HepG2 (cell line): ENCODE results near the gene MAP3K4. TPM values are rescaled to one million over a fixed set of nuclear protein-coding genes. Genes with fewer than 3 reads are reported as not detected.
A peak's percentile ranks its signal among the peaks of the same experiment; 100 is the strongest.

Experiments used
- DNMT3B ChIP-seq: conservative IDR thresholded peaks from 2 replicates; pipeline ENCODE4 v1.6.1; 2016; ENCODE audit warnings: missing biosample characterization, control low read depth
- ETV5 ChIP-seq: IDR thresholded peaks from 2 replicates; pipeline ENCODE4 v1.6.1; 2018; ENCODE audit warnings: missing biosample characterization, missing genetic modification reagents, inconsistent platforms, borderline replicate concordance
- FOXO4 ChIP-seq: sonication (generic); formaldehyde crosslinking; conservative IDR thresholded peaks from 2 replicates; pipeline ENCODE4 v1.8.1; 2023; ENCODE audit warnings: missing genetic modification reagents
- HNF1A ChIP-seq, 2 experiments: sonication (generic) in 1 of 2; formaldehyde crosslinking in 1 of 2; IDR thresholded peaks; 2 replicates each; pipeline versions ENCODE4 v1.4.0 to v1.6.1; 2016 to 2020; ENCODE audit warnings: borderline replicate concordance in 1 of 2, low read depth in 1 of 2, mild to moderate bottlenecking in 1 of 2, missing genetic modification reagents in 1 of 2
- SALL1 ChIP-seq: sonication (generic); formaldehyde crosslinking; IDR thresholded peaks from 2 replicates; pipeline ENCODE4 v1.8.0; 2022; ENCODE audit warnings: mild to moderate bottlenecking, missing genetic modification reagents
- SP140L ChIP-seq: sonication (generic); formaldehyde crosslinking; IDR thresholded peaks from 2 replicates; pipeline ENCODE4 v1.4.0; 2020; ENCODE audit warnings: missing genetic modification reagents, borderline replicate concordance
- UBTF ChIP-seq: sonication (generic); formaldehyde crosslinking; IDR thresholded peaks from 2 replicates; pipeline ENCODE4 v1.4.0; 2020; ENCODE audit warnings: mild to moderate bottlenecking, missing genetic modification reagents
- ZFYVE20 ChIP-seq: sonication (generic); formaldehyde crosslinking; IDR thresholded peaks from 2 replicates; pipeline ENCODE4 v1.8.0; 2023; ENCODE audit warnings: low read depth, mild to moderate bottlenecking, moderate library complexity, missing genetic modification reagents, borderline replicate concordance
- ZNF646 ChIP-seq: sonication (generic); formaldehyde crosslinking; IDR thresholded peaks from 2 replicates; pipeline ENCODE4 v1.9.0; 2021; ENCODE audit warnings: mild to moderate bottlenecking, missing genetic modification reagents
- polyA plus RNA-seq, 8 experiments: library from polyadenylated mRNA; depleted of rRNA in 3 of 8; stranded (reverse) in 7 of 8; unstranded in 1 of 8; fragments of >200 nt; fragmentation: Illumina TruSeq in 4 of 8; extraction: Trizol in 4 of 8; gene quantifications; 2 replicates each; pipeline versions ENCODE4 v1.2.1 to v1.2.3, GENCODE V29; 2011 to 2016; ENCODE audit warnings: low read depth in 4 of 8, missing spikeins in 1 of 8, mixed read lengths in 1 of 8; ENCODE audit not compliant: insufficient read depth in 1 of 8
- total RNA-seq, 5 experiments: library from RNA; depleted of rRNA; stranded (reverse); fragments of >200 nt; fragmentation: Illumina TruSeq; extraction: Trizol; gene quantifications; 2 replicates each; pipeline ENCODE4 v1.2.3, GENCODE V29; 2016; ENCODE audit warnings: low read depth in 1 of 5

Gene MAP3K4
- total and polyA plus RNA-seq, 2 of the 13 experiments (the other 11 are each of a cell fraction or from before 2014, with no cell fraction given): 12.9 to 33.6 TPM

GRCh38 chr6:160991406-160992060, at the start of gene MAP3K4 (continued):
- TF ChIP-seq ZFYVE20 (CRISPR knock-in tag): peak; percentile 93; the same call in 1 of the 2 replicates
- no peak; the same call in 1 of the 2 replicates for TF ChIP-seq ZNF646
- no peak for TF ChIP-seq SP140L (CRISPR knock-in tag)
- TF ChIP-seq HNF1A (IDR thresholded peaks at IDR 0.05; ENCODE audit: low read depth): no peak
- TF ChIP-seq HNF1A (CRISPR knock-in tag; IDR thresholded peaks at IDR 0.05; ENCODE audit: borderline replicate concordance): peak; percentile 72; the same call in 1 of the 2 replicates
- no peak; the same call in 1 of the 2 replicates for TF ChIP-seq ETV5 (CRISPR knock-in tag)
- TF ChIP-seq SALL1: peak; percentile 82
- TF ChIP-seq UBTF (CRISPR knock-in tag): peak; percentile 92
- peak; percentile 63; the same call in 1 of the 2 replicates for TF ChIP-seq DNMT3B (CRISPR knock-in tag)
- TF ChIP-seq FOXO4 (CRISPR knock-in tag): no peak
